ENCODE data around the gene DMWD. TPM values are rescaled to one million over a fixed set of nuclear protein-coding genes. Genes with fewer than 3 reads are reported as not detected.
A peak's percentile ranks its signal among the peaks of the same experiment; 100 is the strongest.

The DMWD gene
- total RNA-seq, 2 experiments from 2014 or later: 23.5 to 26.0 TPM

DNA sequence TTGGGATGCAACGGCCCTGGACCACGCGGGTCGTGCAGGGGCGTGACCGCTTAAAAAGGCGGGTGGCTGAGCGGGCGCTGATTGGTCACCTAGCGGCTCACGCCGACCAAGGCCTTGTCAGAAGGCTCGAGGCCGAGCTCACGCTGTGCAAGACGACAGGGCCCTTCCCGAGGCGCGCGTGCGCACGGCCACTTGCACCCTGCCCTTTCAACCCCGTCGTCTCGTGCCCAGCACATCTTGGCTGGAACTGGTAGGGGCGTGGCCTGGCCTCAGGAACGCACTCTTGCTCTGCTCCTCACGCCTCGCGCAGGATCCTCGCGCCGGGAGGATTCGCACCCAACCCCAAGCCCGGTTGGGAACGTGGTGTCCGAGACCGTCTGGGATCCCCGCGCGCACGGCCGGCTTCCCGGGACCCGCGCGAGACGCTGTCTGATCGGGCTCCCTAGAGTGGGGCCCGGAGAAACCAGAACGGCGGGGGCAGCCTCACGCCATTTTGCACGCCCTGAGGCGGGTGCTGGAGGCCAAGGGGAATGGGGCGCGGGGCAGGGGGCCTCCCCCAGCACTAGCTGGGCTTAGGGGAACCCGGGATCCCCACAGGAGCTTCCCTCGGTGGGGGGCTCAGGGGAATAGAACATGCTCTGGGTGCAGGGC lies 59.4 kb downstream of the DMWD start, which contains the start of gene MEIOSIN:
MEIOSIN (plus strand) TSS at position 280 of the 651 bp plus-strand sequence. CDS start 1,938 bp downstream, outside the sequence.
- no peak for DNase-seq
- ChIA-PET CTCF (interaction anchor here (1.3 to 1.8 kb wide), 2 partner anchors 46 to 84 kb away, joined by 3 to 5 read pairs; no protein-coding TSS in a partner anchor), POLR2A (interaction anchor here (0.6 to 0.9 kb wide), 3 partner anchors 16 to 41 kb away, joined by 3 to 4 read pairs (median 3); partner anchors contain the start of genes QPCTL and SNRPD2)
- peak within 1 kb of the TSS; percentile 31 for H3K4me3 Mint-ChIP-seq
- H3K27ac Mint-ChIP-seq: no peak within 1 kb of the TSS
- TF ChIP-seq CTCF (IDR thresholded peaks at IDR 0.05): no peak
- peaks cover 1% of the 10 kb centered on the region for H3K36me3 Mint-ChIP-seq (ENCODE audit: low read depth)
- no peak for ATAC-seq
- peaks cover 14% of the 10 kb centered on the region for H3K4me1 Mint-ChIP-seq (ENCODE audit: low read depth)
- H3K9me3 Mint-ChIP-seq: no peaks in the 10 kb centered on the region
- intact Hi-C loops (cut with micrococcal nuclease): no loop called here
- no peaks in the 10 kb centered on the region for H3K27me3 Mint-ChIP-seq

Other genes starting within 250 kb of the DMWD start
- 10 to 100 TPM; 13.7 to 14.3 TPM for gene OPA3, start 208.0 kb downstream of the DMWD start, total RNA-seq
- gene GPR4, start 190.6 kb downstream of the DMWD start, total RNA-seq: not detected
- 100 to 1,000 TPM; 103 to 113 TPM for gene EML2, start 153.4 kb downstream of the DMWD start, total RNA-seq
- 1 to 10 TPM; 5.9 to 6.8 TPM for gene GIPR, start 124.6 kb downstream of the DMWD start, total RNA-seq
- gene SNRPD2, start 100.9 kb downstream of the DMWD start, total RNA-seq: 100 to 1,000 TPM; 918 to 967 TPM
- gene QPCTL, start 100.2 kb downstream of the DMWD start, total RNA-seq: 10 to 100 TPM; 31.6 to 31.7 TPM
- gene FBXO46, start 61.9 kb downstream of the DMWD start, total RNA-seq: 10 to 100 TPM; 28.6 to 34.7 TPM
- not detected for gene MEIOSIN, start 59.4 kb downstream of the DMWD start, total RNA-seq
- 1 to 10 TPM in 1 of 2 experiments, under 1 TPM in 1; 0.97 to 1.5 TPM for gene SIX5, start 23.6 kb downstream of the DMWD start, total RNA-seq
- gene DMPK, start 10.4 kb downstream of the DMWD start, total RNA-seq: 1 to 10 TPM; 5.8 to 8.0 TPM
- under 1 TPM; 0.41 to 0.63 TPM for gene RSPH6A, start 22.5 kb upstream of the DMWD start, total RNA-seq
- gene SYMPK, start 70.3 kb upstream of the DMWD start, total RNA-seq: 100 to 1,000 TPM in 1 of 2 experiments, 10 to 100 TPM in 1; 96.8 to 114 TPM
- under 1 TPM in 1 of 2 experiments, not detected in 1; 0.36 TPM for gene FOXA3, start 71.5 kb upstream of the DMWD start, total RNA-seq
- gene IRF2BP1, start 93.3 kb upstream of the DMWD start, total RNA-seq: 10 to 100 TPM; 15.3 to 17.2 TPM
- gene MYPOP, start 109.8 kb upstream of the DMWD start, total RNA-seq: 1 to 10 TPM; 4.1 to 5.0 TPM
- gene NANOS2, start 121.9 kb upstream of the DMWD start, total RNA-seq: not detected
- not detected for gene NOVA2, start 181.0 kb upstream of the DMWD start, total RNA-seq
- gene CCDC61, start 202.6 kb upstream of the DMWD start, total RNA-seq: 10 to 100 TPM; 26.9 to 29.2 TPM
- gene PGLYRP1, start 230.2 kb upstream of the DMWD start, total RNA-seq: not detected
- not detected for gene IGFL4, start 248.2 kb upstream of the DMWD start, total RNA-seq

Data from activated CD8-positive, alpha-beta T cell treated with anti-CD3 and anti-CD28 coated beads for 36 hours (primary cell).